ENCODE measurements around the gene HS1BP3.

Gene HS1BP3, protein sequence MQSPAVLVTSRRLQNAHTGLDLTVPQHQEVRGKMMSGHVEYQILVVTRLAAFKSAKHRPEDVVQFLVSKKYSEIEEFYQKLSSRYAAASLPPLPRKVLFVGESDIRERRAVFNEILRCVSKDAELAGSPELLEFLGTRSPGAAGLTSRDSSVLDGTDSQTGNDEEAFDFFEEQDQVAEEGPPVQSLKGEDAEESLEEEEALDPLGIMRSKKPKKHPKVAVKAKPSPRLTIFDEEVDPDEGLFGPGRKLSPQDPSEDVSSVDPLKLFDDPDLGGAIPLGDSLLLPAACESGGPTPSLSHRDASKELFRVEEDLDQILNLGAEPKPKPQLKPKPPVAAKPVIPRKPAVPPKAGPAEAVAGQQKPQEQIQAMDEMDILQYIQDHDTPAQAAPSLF

DNA sequence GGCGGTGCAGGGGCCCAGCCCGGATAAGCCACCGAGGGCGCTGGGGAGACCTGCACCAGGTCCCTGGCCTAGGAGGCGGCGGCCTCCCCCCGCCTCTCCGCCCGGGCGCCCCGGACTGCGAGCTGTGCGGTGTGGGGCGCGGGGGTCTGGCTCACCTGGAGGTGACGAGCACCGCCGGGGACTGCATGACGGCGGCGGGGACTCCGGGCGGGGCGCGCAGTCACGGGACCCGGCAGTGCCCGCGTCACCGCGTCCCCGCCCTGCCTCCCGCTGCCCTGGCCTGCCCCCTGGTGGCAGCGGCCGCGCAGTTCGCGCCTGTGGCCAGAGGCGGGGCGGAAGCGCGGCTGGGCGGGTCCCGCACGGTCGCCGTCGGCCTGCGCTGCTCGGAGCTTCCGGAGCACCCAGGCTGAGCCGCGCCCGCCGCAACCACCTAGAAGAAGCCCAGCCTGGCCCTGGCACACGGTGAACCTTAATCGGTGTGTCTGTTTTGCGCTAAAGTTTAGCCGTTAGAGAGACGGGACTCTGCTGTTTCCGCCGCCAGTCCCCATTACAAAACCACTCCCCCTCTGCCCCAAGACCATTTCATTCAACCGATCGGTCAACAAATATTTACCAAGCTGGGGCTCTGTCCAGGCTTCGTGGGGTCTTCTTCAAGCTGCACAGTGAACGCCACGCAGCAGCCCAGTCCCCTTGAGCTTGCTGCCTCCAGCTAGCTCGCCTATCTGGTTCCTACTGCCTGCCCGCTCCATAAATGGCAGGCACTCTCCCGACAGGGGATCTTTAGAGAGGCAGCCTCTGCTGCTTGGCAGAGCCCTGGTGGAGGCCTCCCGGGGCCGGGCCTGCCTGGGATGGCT lies at the start of gene HS1BP3:
Gene HS1BP3, minus strand, starts transcription at position 222 of the 854 bp plus-strand sequence. Its CDS starts 35 bp downstream, at position 187.
- DNase-seq (ENCODE audit: low read depth in 4 of 4, low spot score in 1 of 4), result peak; percentile 54 to 81 (median 76)

DNA sequence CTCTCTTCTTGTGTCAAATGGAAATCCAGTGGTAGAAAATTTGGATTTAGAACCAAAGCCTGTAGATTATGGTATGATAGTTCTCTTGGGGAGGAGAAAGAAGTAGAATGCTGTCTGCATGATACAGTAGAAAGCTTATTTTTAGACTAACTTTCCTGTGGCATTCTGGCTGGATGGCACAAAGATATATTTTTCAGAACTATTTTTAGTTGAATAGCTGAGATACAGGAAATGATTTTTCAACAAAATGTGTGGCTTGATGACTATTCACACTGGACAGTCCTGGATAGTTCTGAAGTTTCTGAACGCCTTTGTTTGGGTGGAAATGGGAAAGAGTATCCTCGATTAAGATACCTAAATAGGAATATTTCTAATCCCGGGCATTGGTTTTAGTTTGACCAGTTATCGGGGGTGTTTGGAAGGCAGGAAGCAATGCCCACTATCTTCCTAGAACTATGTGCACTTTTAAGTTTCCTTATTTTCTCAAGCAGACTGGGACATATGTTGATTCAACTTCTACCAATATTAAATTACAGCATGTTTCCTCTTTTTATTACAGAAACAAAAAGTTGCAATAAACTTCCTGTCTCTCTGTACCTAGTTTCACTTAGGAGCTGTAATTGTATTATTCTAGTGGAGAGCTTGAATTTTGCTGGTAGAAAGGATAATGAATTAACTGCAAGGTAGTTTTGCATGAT lies 48.2 kb upstream of the HS1BP3 start:
- no peak for DNase-seq (ENCODE audit: low read depth in 4 of 4, low spot score in 1 of 4)

DNA sequence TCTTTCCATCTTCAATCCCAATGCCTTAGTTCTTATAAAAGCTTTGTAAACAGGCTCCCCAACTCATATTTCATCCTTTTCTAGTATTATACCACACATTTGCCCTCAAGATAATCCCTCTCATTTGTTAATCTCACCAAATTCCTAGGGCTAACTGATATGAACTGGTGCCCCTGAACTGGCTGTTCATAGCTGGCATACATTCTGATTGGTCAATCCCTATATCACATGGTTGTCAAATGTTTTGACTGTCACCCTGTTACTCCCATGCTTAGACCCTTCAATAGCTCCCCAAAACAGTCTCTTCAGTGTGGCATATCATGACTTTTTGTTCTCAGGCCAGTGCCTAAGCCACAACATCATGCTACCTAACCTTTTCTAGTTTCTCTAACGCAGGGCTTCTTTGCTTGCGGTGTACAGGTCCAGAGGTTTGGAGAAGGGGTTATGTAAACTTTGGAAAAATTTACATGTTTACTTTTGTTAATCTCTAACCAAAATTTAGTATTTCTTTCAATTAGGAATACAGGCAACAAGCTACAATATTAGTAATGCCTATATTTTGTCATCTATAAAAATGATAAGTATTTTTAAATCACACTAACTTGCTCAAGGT lies 46.5 kb upstream of the HS1BP3 start:
- DNase-seq (ENCODE audit: low read depth in 4 of 4, low spot score in 1 of 4), result no peak

DNA sequence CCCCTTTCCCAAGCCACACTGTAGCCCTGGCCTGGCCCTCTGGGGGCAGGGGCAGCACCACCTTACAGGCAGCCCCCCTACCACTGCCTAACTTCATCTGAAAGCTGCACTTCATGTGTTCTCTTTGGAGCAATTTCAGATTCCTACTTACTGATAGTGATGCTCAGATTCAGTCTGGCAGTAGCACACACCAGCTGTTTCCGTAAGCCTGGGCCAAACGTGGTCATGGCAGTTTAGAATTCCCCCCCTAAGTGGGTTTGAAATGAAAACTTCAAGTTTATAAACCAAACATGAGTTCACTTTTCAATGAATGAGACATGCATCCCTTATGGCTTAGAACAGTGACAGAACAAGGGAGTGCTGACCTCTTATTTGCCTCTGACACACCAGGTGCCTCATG lies 45.5 kb upstream of the HS1BP3 start:
- no peak for DNase-seq (ENCODE audit: low read depth in 4 of 4, low spot score in 1 of 4)

DNA sequence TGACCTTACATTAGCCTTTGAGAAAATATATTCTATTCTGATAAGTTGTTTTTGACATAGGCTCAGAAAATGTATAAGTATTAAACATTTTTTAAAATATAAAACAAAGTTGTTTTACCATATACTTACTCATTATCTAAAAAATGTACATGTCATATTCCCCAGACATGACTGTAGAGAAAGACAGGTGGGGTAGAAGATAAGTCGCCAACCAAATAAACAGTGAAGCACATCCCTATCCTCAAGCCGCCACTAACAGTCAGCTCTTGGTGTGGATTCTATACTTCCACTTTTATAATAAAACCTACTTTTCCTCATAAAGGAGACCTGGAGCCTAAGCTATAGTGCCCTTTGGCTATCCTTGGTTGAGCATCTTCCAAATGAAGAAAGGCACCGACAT lies 42.4 kb upstream of the HS1BP3 start:
- no peak for DNase-seq (ENCODE audit: low read depth in 4 of 4, low spot score in 1 of 4)

DNA sequence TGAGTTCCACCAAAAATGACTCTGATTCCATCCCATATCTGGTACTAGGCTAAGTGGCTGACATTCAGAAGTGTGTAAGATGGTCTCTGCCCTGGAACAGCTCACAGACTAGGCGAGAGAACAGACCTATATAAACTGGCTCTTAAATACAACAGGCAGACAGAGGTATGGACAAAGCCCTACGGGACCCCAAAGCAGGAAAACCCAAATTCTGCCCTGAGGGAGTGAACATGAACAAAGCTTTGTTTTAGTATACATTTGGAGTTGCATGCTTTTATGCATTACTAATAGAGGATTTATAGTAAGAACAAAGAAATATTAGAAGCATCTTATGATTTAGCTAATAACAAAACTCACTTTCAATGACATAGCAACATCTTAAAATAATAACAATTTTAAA lies 41.2 kb upstream of the HS1BP3 start:
- no peak for DNase-seq (ENCODE audit: low read depth in 4 of 4, low spot score in 1 of 4)

DNA sequence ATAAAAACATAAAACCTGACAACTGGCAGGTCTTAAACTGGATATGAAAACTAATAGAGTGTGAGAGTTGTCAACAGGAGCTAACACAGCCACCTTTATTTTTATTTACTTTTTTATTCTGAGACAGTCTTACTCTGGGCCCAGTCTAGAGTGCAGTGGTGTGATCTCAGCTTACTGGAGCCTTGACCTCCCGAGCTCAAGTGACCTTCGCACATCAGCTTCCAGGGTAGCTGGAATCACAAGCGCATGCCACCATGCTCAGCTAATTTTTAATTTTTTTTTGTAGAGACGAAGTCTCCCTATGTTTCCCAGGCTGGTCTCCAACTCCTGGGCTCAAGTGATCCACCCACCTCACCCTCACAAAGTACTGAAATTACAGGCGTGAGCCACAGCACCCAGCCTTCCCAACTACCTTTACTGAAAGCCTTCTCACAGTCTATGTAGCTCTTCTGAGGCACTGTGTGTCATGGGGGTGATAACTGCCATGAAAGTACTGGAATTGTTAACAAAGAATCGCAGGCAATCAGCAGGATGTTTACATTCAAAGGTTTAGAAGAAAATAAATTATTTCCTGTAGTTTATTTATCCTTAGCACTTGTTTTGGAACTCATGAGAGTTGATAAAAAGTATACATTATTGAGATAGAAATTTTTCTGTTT lies 40.3 kb upstream of the HS1BP3 start:
- DNase-seq (ENCODE audit: low read depth in 4 of 4, low spot score in 1 of 4), result no peak

DNA sequence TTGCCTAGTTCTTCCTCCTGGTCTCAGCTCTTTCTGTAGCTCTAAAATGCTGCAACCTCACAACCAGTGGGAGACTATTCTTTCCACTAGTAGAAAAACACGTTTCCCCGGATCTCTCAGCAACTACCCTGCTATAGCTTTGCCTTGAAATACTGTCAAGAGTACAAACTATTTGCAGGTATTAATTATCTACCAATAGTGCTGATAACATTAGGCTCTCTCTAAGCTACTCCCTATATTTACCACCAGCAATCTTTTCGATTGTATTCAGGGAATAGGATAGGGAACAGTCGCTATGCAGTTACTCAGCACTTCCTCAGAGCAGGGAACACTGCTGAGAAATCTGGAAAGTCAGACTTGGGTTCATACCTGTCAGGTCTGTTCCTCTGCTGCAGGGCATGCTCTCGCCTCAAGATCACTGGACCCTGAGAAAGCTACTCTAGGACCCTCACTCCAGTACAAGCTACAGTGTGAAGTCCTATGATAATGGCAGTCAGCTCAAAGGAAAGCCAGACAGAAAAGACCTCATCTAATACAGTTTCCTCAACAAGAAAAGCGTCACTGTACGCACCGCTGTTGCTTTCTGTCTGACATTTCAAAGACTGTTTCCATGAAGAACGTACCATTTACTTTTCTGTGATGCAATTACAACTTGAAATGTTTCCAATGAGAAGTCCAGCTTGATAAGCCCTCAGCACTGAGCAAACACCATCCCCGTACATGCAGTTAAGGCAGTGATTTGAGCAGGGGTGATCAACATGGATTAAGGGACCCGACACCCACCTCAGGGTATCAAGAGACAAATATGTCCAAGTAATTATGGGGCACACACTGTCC lies 38.7 kb upstream of the HS1BP3 start:
- DNase-seq (ENCODE audit: low read depth in 4 of 4, low spot score in 1 of 4), result no peak

DNA sequence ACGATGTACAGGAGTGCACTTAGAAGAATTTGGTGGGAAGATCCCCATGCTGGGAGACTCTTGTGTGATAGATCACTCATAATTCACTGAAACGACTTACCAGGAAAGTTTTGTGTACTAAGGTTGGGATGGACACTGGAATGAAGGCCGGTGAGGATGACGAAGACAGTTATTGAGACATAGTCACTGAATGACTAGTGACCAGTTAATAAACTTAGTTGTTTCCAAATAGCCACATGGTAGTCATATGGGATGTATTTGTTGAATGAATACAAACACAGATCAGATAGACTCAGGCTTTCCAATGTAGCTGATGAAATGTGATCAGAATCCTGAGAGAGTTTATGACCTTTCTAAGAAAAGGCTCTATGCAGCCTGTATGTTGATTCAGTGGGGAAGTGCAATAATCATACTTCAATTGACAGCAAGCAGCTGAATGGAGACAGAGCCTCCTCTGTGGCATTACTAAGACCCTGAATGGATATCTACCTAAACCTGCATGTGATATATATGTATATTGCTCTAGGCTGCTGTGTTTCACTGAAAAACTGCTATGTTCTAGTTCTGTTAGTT lies 36.4 kb upstream of the HS1BP3 start:
- DNase-seq (ENCODE audit: low read depth in 4 of 4, low spot score in 1 of 4), result no peak

DNA sequence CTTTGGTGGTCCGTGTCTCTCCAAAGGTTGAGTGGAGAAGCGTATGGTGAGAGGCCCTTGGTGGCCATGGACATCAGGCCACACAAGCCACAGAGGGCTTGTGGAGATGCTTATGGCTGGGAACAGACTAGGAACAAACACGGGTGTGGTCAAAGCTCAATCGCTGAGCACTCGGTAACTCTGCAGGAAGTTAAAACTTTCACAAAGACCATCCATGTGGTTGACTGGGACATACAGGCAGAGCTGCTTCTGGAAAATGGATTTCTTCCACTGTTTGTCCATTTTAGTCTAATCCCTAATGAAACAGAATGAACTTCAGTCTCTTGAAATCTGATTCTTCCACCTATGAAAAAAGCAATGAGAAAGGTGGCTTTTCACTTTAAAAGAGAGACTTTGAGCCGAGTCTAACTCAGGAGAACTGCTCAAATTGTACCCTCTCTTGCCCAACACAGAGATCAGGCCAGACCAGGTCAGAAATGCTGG lies 33.7 kb upstream of the HS1BP3 start:
- no peak for DNase-seq (ENCODE audit: low read depth in 4 of 4, low spot score in 1 of 4)

DNA sequence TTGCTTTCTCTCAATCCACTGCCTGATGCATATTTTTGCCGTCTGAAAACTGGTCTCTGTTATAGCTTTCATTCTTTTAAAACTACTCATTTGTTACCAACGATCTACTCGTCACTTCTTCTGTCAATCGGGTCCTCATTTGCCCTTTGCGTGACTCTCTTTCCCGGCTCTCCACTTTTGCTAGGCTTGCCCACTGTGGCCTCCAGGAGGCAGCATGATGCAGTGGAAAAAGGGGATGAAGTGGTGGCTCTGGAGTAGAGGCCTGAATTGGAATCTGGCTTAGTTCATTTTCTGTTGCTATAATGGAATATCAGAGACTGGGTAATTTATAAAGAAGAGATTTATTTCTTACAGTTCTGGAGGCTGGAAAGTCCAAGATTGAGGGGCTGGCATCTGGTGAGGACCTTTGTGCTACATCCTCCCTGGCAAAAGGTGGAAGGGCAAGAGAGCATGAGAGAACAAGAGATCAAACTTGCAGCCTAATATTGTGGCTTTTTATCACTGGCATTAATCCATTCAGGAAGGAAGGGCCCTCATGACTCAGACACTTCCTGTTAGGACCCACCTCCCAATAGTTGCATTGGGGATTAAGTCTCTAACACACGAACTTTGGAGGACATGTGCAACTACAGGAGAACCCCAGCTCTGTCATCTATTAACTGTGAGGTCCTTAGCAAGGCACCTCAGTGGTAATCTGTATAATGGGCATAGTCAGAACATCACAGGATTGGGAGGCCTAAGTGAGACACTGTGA lies 31.4 kb upstream of the HS1BP3 start:
- no peak for DNase-seq (ENCODE audit: low read depth in 4 of 4, low spot score in 1 of 4)

DNA sequence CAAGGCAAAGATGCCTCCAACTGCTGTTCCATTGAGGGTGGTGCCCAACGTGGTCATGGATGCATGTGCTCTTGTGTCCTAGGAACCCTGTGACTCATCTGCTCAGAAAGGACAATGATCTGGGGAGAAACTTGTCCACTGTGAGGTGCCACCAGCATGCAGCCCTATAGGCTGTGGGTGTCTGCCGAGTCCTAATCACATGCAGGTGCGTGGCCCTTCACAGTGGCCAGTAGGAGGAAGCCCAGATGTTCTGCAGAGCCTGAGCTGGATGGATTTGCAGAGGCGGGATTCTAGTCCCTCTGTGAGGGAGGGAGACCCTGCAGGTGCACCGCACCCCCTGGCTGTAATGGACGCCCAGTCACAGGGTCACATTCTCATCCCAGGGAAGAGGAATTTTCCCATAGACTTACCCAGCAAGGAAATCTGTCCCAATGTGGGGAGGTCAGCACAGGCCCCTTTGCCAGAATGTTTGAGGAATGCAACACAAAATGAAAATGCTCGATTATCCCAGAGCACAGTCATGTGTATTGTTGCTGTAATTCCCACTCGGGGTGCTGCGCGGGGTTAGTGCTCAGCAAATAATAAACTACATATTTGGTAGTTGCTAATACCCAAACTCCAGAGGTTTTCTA lies 30.0 kb upstream of the HS1BP3 start:
- no peak for DNase-seq (ENCODE audit: low read depth in 4 of 4, low spot score in 1 of 4)

DNA sequence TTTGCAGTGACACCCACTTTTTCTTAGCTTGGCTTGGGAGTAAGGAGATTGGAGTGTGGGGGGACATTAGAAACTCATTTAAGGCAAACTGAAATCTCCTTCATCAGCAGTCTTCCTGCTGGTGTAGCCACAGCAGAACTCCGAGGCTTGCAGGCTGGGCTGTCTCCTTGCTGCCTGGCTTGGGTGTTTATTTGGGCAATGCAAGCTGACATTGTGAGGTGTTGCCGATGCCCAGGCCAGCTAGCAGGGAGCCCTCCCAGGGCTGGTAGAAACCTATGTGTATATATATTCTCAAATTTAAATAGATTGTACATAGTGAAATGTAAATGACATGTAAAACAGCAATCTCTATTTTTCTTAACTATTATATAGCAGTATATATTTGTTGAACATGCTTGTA lies 27.9 kb upstream of the HS1BP3 start:
- no peak for DNase-seq (ENCODE audit: low read depth in 4 of 4, low spot score in 1 of 4)

DNA sequence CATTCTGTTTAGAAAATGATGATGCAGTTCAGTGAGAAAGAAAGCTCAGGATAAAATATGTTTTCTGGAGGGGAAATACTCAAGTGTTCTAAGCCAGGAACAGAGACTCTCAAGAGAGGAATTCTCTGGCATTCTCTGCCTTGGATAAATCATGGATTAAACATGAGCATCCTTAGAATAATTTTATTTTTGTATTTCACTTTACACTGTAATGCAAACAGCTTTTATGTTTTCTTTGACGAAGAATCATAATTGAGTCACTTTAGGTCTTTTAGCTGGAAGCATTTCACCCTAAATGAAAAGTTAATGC lies 27.1 kb upstream of the HS1BP3 start:
- DNase-seq (ENCODE audit: low read depth in 4 of 4, low spot score in 1 of 4), result no peak

DNA sequence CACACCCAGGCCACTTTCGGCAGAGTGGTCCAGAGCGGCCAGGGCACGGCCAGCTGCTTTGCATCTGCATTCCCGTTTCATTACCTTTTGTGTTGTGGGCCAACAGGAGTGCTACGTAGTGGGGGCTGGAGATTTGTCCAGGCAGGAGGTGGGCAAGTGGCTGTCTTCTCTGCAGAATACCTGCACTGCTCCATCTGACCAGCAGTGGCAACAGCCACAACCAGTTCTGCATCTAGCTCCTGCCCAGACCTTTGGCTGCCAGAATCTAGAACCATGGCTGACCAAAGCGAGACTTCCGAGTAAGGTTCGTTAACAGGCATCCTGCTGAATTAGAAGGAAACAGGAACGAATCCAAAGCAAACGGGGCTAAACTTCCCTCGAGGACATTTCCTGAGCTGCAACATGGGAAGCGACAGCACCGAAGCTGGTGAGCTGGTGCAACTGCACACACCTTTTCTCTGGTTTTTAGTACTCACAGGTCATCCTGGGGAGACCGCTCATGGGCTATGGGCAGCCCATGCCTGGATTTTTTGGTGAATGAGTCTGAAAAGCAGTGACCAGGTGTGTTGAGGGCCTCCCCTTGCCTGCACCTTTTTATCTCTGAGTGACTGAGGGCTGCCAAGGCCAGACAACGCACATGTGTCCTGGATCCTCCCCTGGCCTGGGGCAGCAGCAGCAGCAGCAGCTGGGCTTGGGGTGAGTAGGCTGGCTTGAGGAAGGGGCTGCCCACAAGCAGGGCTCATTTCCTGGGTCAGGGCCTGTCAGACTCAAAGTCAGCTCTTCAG lies 26.6 kb upstream of the HS1BP3 start:
- no peak for DNase-seq (ENCODE audit: low read depth in 4 of 4, low spot score in 1 of 4)

DNA sequence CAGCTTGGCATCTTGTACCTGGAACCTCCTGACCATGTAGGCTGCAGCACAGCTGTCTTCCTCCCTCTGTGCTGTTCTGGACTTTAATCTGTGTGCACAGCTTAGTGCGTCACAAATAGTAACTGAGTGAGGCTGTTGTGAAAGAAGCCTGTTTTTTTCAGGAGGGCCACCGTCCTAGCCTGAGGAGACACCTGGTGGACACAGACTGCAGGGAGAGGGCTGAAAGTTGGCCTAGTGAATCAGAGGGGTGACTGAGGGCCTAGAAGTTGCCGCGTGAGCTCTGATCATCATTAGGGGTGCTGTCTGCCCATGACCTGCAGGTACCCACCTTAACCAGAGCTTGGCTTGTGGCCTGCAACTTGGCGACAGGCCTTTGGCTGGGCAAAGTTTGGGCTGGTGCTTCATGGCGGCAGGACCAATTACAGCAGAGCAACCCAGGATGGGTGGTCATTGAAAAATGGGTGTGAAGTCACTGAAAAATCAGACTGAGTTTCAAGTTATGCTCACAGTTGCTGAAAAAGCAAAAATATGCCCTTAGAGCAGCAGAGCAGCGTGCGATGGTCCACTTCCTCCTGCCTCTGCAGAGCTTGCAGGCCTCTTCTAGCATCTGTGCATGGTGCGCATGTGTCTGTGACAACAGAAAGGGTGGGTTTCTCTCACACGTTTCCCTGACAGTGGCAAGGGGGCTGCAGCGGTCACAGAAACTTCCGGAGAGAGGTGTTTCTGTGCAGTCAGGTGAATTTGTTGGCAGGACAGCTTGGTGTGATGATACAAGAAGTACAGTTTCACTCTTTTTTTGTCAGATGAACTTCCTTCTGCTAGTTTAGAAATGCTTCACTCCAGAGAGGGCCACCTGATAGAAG lies 25.7 kb upstream of the HS1BP3 start:
- DNase-seq (ENCODE audit: low read depth in 4 of 4, low spot score in 1 of 4), result no peak
